ENCODE results near the gene CXCL8.

The CXCL8 gene

DNA sequence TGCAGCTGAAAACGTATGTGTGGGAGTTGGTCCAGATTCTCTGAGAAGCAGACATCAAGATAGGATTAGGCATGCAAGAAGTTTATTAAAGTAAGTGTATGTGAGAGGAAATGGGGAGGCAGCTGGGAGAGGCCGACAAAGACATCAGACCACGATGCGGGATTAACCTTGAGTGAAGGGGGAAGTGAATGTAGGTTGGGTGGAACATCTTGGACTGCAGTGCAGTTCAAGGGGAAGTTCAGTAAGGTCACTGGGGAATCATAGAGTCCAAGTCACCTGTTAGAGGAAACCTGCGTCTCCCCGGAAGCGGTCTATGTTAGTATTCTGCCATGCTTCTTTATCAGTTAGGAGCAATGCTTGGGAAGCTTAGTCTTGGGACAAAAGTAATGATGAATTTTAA, 22.0 kb downstream of the CXCL8 start:
- H2AFZ ChIP-seq (ENCODE audit: low read length): no peak overlapping the region
- no peaks in the 10 kb centered on the region for H3K36me3 ChIP-seq (ENCODE audit: insufficient read depth, low read length)
- H3K9me3 ChIP-seq (ENCODE audit: insufficient read depth, low read depth, low read length): no peaks in the 10 kb centered on the region
- no peaks in the 10 kb centered on the region for H3K27me3 ChIP-seq (ENCODE audit: insufficient read depth, low read length, poor library complexity, severe bottlenecking)
- H3K9me2 ChIP-seq (replicated peaks; ENCODE audit: low read depth, low read length): no peaks in the 10 kb centered on the region
- no peaks in the 10 kb centered on the region for H4K20me1 ChIP-seq (ENCODE audit: insufficient read depth, low read length, poor library complexity, severe bottlenecking)
- H3K4me2 ChIP-seq (ENCODE audit: low read depth, low read length, poor library complexity, severe bottlenecking): no peak overlapping the region
- H3K79me2 ChIP-seq (ENCODE audit: insufficient read depth, low read length): no peaks in the 10 kb centered on the region
- no peaks in the 10 kb centered on the region for H3F3A ChIP-seq (ENCODE audit: low read depth)
- no peak for TF ChIP-seq EZH2phosphoT487 (IDR thresholded peaks at IDR 0.05; ENCODE audit: borderline replicate concordance)
- TF ChIP-seq, protein P1, sequence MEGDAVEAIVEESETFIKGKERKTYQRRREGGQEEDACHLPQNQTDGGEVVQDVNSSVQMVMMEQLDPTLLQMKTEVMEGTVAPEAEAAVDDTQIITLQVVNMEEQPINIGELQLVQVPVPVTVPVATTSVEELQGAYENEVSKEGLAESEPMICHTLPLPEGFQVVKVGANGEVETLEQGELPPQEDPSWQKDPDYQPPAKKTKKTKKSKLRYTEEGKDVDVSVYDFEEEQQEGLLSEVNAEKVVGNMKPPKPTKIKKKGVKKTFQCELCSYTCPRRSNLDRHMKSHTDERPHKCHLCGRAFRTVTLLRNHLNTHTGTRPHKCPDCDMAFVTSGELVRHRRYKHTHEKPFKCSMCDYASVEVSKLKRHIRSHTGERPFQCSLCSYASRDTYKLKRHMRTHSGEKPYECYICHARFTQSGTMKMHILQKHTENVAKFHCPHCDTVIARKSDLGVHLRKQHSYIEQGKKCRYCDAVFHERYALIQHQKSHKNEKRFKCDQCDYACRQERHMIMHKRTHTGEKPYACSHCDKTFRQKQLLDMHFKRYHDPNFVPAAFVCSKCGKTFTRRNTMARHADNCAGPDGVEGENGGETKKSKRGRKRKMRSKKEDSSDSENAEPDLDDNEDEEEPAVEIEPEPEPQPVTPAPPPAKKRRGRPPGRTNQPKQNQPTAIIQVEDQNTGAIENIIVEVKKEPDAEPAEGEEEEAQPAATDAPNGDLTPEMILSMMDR (conservative IDR thresholded peaks at IDR 0.05; ENCODE audit: low read length): no peak
- no peak overlapping the region for H3K4me3 ChIP-seq (ENCODE audit: low read length, poor library complexity, severe bottlenecking)
- H3K9ac ChIP-seq (ENCODE audit: low read depth, low read length, poor library complexity, severe bottlenecking): no peak overlapping the region
- H3K4me1 ChIP-seq (ENCODE audit: insufficient read depth, low read length, poor library complexity, severe bottlenecking): no peaks in the 10 kb centered on the region

DNA sequence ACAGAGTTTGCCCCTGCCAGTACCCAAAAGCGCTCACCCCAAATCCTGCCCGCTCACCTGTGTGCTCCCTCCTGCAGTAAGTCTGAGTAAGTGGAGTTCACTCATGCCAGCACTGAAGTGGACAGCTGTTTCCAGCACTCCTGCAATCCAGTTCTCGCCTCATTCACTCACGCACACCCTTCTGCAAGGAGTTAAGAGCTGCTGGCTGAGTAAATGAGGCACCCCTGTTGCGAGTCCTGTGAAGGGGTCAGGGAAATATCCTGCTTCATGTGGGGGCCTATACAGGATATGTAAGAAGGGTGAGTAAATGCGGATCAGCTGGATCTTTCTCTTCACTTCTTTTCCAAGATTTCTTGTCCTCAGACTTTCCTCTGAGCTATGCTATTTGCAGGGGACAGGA, 23.5 kb downstream of the CXCL8 start:
- no peak overlapping the region for H3K9ac ChIP-seq (ENCODE audit: low read depth, low read length, poor library complexity, severe bottlenecking)
- no peak overlapping the region for H3K4me2 ChIP-seq (ENCODE audit: low read depth, low read length, poor library complexity, severe bottlenecking)
- H3K4me3 ChIP-seq (ENCODE audit: low read length, poor library complexity, severe bottlenecking): no peak overlapping the region
- no peak overlapping the region for H2AFZ ChIP-seq (ENCODE audit: low read length)
- H3K9me2 ChIP-seq (replicated peaks; ENCODE audit: low read depth, low read length): no peaks in the 10 kb centered on the region
- TF ChIP-seq, protein P1 (conservative IDR thresholded peaks at IDR 0.05; ENCODE audit: low read length): no peak
- TF ChIP-seq EZH2phosphoT487 (IDR thresholded peaks at IDR 0.05; ENCODE audit: borderline replicate concordance): no peak
- no peaks in the 10 kb centered on the region for H3K9me3 ChIP-seq (ENCODE audit: insufficient read depth, low read depth, low read length)
- no peaks in the 10 kb centered on the region for H4K20me1 ChIP-seq (ENCODE audit: insufficient read depth, low read length, poor library complexity, severe bottlenecking)
- no peaks in the 10 kb centered on the region for H3F3A ChIP-seq (ENCODE audit: low read depth)
- no peaks in the 10 kb centered on the region for H3K27me3 ChIP-seq (ENCODE audit: insufficient read depth, low read length, poor library complexity, severe bottlenecking)
- no peaks in the 10 kb centered on the region for H3K36me3 ChIP-seq (ENCODE audit: insufficient read depth, low read length)
- H3K79me2 ChIP-seq (ENCODE audit: insufficient read depth, low read length): no peaks in the 10 kb centered on the region
- H3K4me1 ChIP-seq (ENCODE audit: insufficient read depth, low read length, poor library complexity, severe bottlenecking): no peaks in the 10 kb centered on the region

DNA sequence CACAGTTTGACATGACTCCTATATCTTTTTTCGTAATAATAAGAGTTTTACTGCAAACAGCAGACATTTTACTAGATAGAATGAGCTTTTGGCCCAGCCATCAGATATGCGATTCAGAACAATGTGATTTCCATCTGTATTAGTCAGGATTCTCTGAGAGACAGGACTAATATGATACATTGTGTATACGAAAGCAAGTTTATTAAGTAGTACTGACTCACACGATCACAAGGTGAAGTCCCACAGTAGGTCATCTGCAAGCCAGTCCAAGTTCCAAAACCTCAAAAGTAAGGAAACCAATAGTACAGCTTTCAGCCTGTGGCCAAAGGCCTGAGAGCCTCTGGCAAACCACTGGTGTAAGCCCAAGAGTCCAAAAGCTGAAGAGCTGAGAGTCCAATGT, 24.1 kb downstream of the CXCL8 start:
- TF ChIP-seq, protein P1 (conservative IDR thresholded peaks at IDR 0.05; ENCODE audit: low read length): no peak
- no peak for TF ChIP-seq EZH2phosphoT487 (IDR thresholded peaks at IDR 0.05; ENCODE audit: borderline replicate concordance)
- Histone ChIP-seq H3K79me2 (ENCODE audit: insufficient read depth, low read length) (no peaks in the 10 kb centered on the region), H3K4me2 (ENCODE audit: low read depth, low read length, poor library complexity, severe bottlenecking) (no peak overlapping the region), H3K4me1 (ENCODE audit: insufficient read depth, low read length, poor library complexity, severe bottlenecking) (no peaks in the 10 kb centered on the region), H3K9me2 (replicated peaks; ENCODE audit: low read depth, low read length) (no peaks in the 10 kb centered on the region), H4K20me1 (ENCODE audit: insufficient read depth, low read length, poor library complexity, severe bottlenecking) (no peaks in the 10 kb centered on the region), H3K9ac (ENCODE audit: low read depth, low read length, poor library complexity, severe bottlenecking) (no peak overlapping the region), H3K9me3 (ENCODE audit: insufficient read depth, low read depth, low read length) (no peaks in the 10 kb centered on the region), H3F3A (ENCODE audit: low read depth) (no peaks in the 10 kb centered on the region), H3K27me3 (ENCODE audit: insufficient read depth, low read length, poor library complexity, severe bottlenecking) (no peaks in the 10 kb centered on the region), H3K4me3 (ENCODE audit: low read length, poor library complexity, severe bottlenecking) (no peak overlapping the region), H3K36me3 (ENCODE audit: insufficient read depth, low read length) (no peaks in the 10 kb centered on the region), H2AFZ (ENCODE audit: low read length) (no peak overlapping the region)
